ENCODE measurements around the gene LEKR1. TPM values are rescaled to one million over a fixed set of nuclear protein-coding genes. Genes with fewer than 3 reads are reported as not detected.

LEKR1 gene
- total RNA-seq, 1 experiment from 2014 or later: 1.3 TPM

- Mint-ChIP-seq H3K27ac (ENCODE audit: low read depth, unreplicated experiment) (peak overlapping the region; percentile 94), H3K27me3 (ENCODE audit: insufficient read depth, unreplicated experiment) (no peaks in the 10 kb centered on the region), H3K9me3 (ENCODE audit: unreplicated experiment) (no peaks in the 10 kb centered on the region), H3K36me3 (ENCODE audit: insufficient read depth, unreplicated experiment) (no peaks in the 10 kb centered on the region), H3K4me3 (ENCODE audit: unreplicated experiment) (no peak overlapping the region), H3K4me1 (ENCODE audit: insufficient read depth, unreplicated experiment) (peaks cover 23% of the 10 kb centered on the region)
- TF ChIP-seq, protein P1, sequence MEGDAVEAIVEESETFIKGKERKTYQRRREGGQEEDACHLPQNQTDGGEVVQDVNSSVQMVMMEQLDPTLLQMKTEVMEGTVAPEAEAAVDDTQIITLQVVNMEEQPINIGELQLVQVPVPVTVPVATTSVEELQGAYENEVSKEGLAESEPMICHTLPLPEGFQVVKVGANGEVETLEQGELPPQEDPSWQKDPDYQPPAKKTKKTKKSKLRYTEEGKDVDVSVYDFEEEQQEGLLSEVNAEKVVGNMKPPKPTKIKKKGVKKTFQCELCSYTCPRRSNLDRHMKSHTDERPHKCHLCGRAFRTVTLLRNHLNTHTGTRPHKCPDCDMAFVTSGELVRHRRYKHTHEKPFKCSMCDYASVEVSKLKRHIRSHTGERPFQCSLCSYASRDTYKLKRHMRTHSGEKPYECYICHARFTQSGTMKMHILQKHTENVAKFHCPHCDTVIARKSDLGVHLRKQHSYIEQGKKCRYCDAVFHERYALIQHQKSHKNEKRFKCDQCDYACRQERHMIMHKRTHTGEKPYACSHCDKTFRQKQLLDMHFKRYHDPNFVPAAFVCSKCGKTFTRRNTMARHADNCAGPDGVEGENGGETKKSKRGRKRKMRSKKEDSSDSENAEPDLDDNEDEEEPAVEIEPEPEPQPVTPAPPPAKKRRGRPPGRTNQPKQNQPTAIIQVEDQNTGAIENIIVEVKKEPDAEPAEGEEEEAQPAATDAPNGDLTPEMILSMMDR (IDR thresholded peaks at IDR 0.05; ENCODE audit: unreplicated experiment): peak; percentile 97
- POLR2A ChIA-PET: interaction anchor here (0.7 to 4.0 kb wide), 30 partner anchors 10 to 532 kb away, joined by 3 to 119 read pairs (median 8); partner anchors contain the start of genes CCNL1, LEKR1, SSR3 and TIPARP
- peak; percentile 90 for DNase-seq (ENCODE audit: unreplicated experiment)
- TSS peak; percentile 77 for BruUV-seq (replicated peaks)
- CTCF ChIA-PET: interaction anchor here (0.6 to 13.3 kb wide), 55 partner anchors 9 to 1071 kb away, joined by 3 to 260 read pairs (median 4); partner anchors contain the start of genes SSR3 and TIPARP
- intact Hi-C loops (cut with micrococcal nuclease): loop anchor here (1.0 to 10.0 kb wide), 9 partner anchors 49 to 931 kb away; partner anchors contain the start of genes LEKR1, SSR3 and TIPARP
These were observed 255.6 kb downstream of the LEKR1 start for GRCh38 chr3:157081626-157082210.

GRCh38 chr3:157082305-157082982 lies 256.3 kb downstream of the LEKR1 start:
- intact Hi-C loops (cut with micrococcal nuclease): loop anchor here (5.0 to 10.0 kb wide), 2 partner anchors 298 to 360 kb away; no protein-coding TSS in a partner anchor
- H3K4me1 Mint-ChIP-seq (ENCODE audit: insufficient read depth, unreplicated experiment): peaks cover 26% of the 10 kb centered on the region
- no peaks in the 10 kb centered on the region for H3K27me3 Mint-ChIP-seq (ENCODE audit: insufficient read depth, unreplicated experiment)
- no TSS peak for BruUV-seq (replicated peaks)
- CTCF ChIA-PET: interaction anchor here (0.5 to 13.3 kb wide), 51 partner anchors 9 to 1066 kb away, joined by 3 to 260 read pairs (median 5); partner anchors contain the start of genes SSR3 and TIPARP
- H3K27ac Mint-ChIP-seq (ENCODE audit: low read depth, unreplicated experiment): peak overlapping the region; percentile 94
- no peaks in the 10 kb centered on the region for H3K36me3 Mint-ChIP-seq (ENCODE audit: insufficient read depth, unreplicated experiment)
- peak; percentile 78 for DNase-seq (ENCODE audit: unreplicated experiment)
- TF ChIP-seq, protein P1 (IDR thresholded peaks at IDR 0.05; ENCODE audit: unreplicated experiment): no peak
- no peaks in the 10 kb centered on the region for H3K9me3 Mint-ChIP-seq (ENCODE audit: unreplicated experiment)
- POLR2A ChIA-PET: interaction anchor here (0.7 to 4.0 kb wide), 34 partner anchors 9 to 538 kb away, joined by 3 to 119 read pairs (median 6); partner anchors contain the start of genes CCNL1, LEKR1, SSR3 and TIPARP
- H3K4me3 Mint-ChIP-seq (ENCODE audit: unreplicated experiment): no peak overlapping the region

DNA sequence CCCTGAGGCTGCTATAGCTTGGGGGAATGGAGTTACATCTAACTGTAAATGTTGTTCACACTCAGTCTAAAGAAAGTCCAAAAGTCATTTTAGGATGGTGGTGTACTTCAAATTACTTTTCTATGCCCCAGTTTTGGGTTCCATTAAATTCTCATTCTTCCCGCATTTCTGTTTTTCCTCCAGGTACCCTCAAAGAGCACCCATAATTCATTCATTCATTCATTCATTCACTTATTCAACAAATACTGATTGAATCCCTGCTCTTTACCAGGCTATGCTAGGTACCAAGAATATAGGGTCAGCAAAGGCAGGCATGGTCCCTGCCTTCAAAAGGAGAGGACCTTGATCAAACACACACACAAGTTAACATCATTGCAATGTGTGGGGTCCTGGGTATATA lies 257.7 kb downstream of the LEKR1 start:
- TF ChIP-seq, protein P1 (IDR thresholded peaks at IDR 0.05; ENCODE audit: unreplicated experiment): no peak
- H3K27me3 Mint-ChIP-seq (ENCODE audit: insufficient read depth, unreplicated experiment): no peaks in the 10 kb centered on the region
- CTCF ChIA-PET: interaction anchor here (0.6 to 13.3 kb wide), 6 partner anchors 8 to 541 kb away, joined by 4 to 260 read pairs (median 8); partner anchors contain the start of gene TIPARP
- no peaks in the 10 kb centered on the region for H3K9me3 Mint-ChIP-seq (ENCODE audit: unreplicated experiment)
- POLR2A ChIA-PET: interaction anchor here (1.4 to 4.0 kb wide), 9 partner anchors 13 to 540 kb away, joined by 3 to 119 read pairs (median 15); partner anchors contain the start of gene TIPARP
- no TSS peak for BruUV-seq (replicated peaks)
- no peak overlapping the region for H3K4me3 Mint-ChIP-seq (ENCODE audit: unreplicated experiment)
- intact Hi-C loops (cut with micrococcal nuclease): loop anchor here (5.0 to 10.0 kb wide), 2 partner anchors 299 to 362 kb away; no protein-coding TSS in a partner anchor
- peaks cover 34% of the 10 kb centered on the region for H3K4me1 Mint-ChIP-seq (ENCODE audit: insufficient read depth, unreplicated experiment)
- no peak for DNase-seq (ENCODE audit: unreplicated experiment)
- H3K27ac Mint-ChIP-seq (ENCODE audit: low read depth, unreplicated experiment): no peak overlapping the region
- H3K36me3 Mint-ChIP-seq (ENCODE audit: insufficient read depth, unreplicated experiment): peaks cover 2% of the 10 kb centered on the region
